NCI-H748 (cell line): ENCODE data around the gene SLC8A1.

Experiments
- DNase-seq: peaks from one replicate; lab custom pipeline; 2025; ENCODE audit not compliant: unreplicated experiment; lab: John Stamatoyannopoulos, UW

Gene SLC8A1

GRCh38 chr2:40358783-40359182 is 93.1 kb downstream of the SLC8A1 start:
- no peak for DNase-seq

GRCh38 chr2:40357667-40358066 is 94.2 kb downstream of the SLC8A1 start:
- no peak for DNase-seq

GRCh38 chr2:40355451-40355850 is 96.4 kb downstream of the SLC8A1 start:
- DNase-seq = no peak

DNA sequence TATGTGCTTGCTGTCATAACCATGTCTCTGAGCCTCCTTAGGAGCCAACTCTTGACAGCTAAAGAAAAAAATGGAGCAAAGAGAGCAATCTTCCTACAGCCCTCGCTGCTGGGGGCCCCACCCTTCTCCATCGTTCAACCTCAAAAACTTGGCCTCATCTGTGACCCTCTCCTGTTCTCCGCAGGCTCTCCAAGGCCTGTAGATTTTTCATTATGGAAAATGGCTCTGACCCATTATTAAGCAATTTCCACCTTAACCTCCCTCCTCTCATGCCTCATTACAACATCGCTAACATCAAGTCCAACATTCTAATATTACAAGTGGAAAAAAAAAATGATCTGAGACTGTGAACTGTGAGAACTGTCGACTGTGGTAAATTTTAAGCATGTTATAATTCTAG is 98.7 kb downstream of the SLC8A1 start:
- no peak for DNase-seq

DNA sequence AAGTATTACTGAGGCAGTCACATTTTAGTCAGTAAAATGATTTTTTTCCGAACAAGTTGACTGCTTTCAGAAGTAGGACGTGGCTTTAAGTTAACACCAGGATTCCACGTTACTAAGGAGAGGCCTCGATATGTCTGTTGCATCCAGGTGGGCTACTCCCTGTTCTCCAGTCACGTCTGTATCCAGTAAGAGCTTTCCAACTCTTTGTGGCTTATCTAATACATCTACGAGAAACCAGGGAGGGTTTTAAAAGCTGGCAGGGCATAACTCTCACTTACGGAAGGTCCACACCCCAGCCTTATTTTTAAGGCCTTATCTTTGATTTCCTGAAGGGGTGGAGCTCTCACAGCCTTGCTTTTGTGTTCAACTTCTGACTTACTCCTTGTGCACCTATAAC is 99.2 kb downstream of the SLC8A1 start:
- DNase-seq = no peak

DNA sequence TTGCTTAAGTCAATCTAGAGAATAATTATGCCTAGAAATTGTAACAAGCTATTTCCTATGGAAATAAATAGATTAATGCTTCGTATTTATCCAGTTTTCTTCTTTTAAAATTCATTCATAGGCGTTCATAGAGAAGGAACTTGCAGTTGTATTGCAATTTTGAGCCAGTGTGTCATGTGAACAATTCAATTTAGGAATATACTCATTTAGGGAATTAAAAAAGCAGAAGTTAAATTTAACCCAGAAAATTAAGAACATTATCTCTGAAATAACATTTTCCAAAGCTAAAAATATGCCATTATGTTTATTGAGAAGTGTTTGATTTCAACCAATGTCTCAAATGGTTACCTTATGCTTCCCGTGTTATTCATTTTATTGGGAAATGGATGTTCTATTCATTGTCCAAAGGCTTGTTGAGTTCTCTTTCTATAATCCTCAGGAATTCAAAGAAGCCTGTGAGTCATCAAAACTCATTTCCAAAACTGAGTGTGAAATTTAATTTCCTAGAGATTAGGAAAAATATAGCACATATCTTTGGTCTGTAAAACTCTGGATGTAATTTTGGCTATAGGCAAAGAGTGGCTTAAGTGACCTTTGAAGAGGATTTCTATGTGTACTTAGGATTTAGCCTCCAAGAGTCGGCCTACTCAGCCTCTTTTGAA is 99.7 kb downstream of the SLC8A1 start:
- DNase-seq = no peak

- DNase-seq = no peak
Measured at GRCh38 chr2:40348665-40349064, 103.2 kb downstream of the SLC8A1 start.

DNA sequence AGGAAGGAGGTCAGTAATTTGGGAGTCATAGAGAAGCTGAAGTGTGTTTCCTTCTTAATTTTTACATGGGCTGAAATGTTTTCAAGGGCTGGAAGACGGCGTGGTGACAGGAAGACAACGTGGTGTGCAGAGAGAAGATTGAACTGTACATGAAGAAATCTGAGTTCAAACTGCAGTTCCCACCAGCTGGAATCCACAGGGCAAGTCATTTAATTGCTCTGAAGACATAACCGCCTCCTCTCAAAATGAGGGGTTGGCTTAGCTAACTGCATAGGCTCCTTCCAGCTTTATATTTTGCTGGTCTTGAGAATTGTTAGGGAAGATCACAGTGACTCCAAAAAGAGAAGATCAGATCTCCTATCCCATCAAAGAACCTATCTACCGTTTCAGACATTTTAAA is 103.9 kb downstream of the SLC8A1 start:
- DNase-seq = no peak

DNA sequence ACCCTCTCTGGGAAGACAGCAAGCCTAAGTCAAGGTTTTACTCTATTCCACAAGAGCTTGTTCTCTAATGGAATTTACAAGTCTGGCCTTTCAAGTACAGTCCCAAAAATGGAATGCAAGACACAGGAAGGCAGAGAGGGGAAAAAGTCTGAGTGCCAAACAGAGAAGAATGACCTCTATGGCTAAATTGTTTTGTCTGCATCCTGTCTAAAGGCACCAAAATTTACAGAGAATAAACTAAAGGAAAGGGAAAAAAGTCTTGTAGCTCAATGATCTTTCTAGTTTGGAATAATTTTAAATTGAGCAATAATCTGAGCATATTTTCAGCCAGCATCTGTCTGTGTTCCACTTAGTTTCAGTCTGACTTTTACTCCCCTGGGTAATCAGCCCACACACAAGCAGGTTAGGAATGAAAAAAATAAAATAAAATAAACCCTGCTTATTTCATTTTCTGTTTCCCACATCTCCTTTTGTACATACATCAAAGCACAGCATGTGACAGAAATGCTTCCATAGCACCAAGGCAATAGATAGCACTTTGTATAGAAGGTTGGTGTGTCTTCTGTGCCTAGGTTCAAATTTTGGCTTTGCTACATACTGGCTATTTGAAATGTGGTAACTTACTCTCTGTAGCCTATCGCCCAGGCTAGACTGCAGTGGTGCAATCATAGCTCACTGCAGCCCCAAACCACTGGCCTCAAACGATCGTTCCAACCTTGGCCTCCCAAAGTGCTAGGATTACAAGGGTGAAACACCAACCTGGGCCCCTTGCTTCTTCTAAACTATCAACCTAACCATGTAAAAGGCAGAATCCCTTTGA is 105.1 kb downstream of the SLC8A1 start:
- DNase-seq = no peak

GRCh38 chr2:40344364-40344763 is 107.5 kb downstream of the SLC8A1 start:
- DNase-seq = no peak

GRCh38 chr2:40343902-40344301 is 108.0 kb downstream of the SLC8A1 start:
- no peak for DNase-seq

DNA sequence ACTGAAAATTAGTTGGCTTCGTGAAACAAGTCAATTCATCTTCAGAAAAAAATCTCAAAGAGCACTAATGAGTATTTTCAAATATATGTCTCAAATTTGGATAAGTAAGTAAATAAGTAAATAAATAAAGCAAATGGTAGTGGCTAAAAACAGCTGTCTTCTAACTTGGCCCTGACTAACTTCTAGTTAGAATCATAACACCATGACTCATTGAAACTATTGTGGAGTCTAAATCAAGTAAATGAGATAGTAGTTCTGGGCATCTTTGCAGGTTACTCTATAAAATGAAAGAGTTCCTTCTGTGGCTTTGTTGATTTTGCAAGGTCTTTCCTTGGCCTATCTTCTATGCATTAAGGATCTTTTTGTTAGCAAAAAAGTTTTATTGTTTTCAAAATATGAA is 110.7 kb downstream of the SLC8A1 start:
- DNase-seq = no peak

DNA sequence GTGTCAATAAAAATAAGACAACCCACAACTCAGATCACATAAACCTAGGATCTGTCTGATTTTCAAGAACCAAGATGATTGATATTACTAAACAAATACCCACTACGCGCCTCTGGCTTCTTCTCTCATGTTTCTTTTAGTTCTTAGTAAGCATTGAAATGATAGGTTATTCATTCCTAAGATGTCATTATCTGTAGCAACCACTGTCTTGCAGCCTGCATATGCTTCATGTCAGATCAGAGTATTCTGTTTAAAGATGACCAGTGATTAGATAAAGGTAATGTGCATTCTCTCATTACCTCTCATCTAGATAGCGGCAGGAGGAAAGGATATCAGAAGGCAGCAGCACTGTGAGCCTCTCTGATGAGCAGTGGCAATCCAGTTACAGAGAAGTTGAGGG is 112.9 kb downstream of the SLC8A1 start:
- no peak for DNase-seq

DNA sequence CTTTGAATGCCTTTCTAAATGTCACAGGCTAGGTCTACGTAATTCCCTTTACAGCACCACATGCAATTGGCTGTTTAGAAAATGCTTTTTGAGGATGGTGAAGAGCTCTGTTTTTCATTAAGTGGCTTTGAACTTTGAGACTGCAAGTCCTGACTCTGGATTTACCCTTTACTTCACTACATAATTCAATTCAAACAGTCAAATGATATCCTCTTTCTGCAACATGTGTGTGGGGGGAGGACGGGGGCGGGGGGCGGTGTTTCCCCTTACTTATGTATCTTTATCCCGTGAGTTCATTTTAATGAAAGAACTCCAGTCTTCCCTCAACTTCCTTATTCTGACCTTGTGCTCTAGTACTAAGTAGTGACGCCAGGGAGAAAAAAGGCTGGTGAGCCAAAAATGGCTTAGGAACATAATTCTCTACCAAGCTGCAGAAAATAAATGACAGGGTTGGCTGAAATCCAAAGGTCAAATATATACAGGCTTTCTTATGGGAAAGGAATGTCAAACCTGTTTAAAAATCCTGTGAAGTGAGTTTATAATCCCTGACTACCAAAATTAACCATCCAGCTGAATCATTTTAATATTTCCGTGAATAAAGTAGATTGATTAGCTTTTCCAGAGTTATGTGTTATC is 119.6 kb downstream of the SLC8A1 start:
- DNase-seq = peak; percentile 7

GRCh38 chr2:40330096-40330495 is 121.8 kb downstream of the SLC8A1 start:
- no peak for DNase-seq

GRCh38 chr2:40329739-40330030 is 122.2 kb downstream of the SLC8A1 start:
- DNase-seq = no peak

DNA sequence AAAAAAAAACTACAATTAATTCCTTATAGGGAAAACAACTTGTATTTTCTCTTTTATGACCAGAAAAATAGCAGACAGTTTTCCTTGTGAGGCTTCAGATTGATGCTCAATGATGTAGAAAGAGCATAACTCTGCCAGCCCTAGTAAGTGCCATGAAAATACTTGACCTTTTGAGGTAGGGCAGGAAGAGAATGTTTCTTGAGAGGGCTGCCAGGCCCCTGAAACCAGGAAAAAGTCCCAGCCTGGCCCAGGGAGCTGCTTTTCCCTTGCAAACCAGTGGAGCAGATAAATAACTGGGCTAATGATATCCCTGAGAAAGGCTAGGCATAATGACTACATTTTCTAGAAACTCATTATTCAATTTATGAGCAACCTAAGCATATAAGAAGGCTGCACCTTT is 126.8 kb downstream of the SLC8A1 start:
- no peak for DNase-seq

DNA sequence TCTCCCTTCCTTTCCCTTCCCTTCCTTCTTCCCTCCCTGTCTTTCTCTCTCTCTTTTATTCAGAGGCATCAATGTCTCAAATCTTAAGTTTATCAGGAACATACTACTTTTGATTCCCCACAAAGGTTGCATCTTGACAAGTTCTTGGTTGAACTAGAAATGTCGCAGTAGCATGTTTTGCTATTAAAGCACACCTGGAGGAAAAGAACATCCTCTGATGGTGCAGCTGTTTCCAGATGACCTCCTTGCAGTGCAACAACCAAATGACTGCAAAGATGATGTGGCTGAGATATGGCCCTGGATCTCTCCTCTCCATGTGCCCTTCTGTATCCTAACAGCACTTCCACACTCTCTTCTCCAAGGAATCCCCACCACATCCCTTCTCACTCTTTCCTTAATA is 127.2 kb downstream of the SLC8A1 start:
- DNase-seq = no peak

GRCh38 chr2:40321822-40322221 is 130.1 kb downstream of the SLC8A1 start:
- no peak for DNase-seq

- DNase-seq = no peak
Measured at GRCh38 chr2:40321016-40321623, 130.8 kb downstream of the SLC8A1 start.

DNA sequence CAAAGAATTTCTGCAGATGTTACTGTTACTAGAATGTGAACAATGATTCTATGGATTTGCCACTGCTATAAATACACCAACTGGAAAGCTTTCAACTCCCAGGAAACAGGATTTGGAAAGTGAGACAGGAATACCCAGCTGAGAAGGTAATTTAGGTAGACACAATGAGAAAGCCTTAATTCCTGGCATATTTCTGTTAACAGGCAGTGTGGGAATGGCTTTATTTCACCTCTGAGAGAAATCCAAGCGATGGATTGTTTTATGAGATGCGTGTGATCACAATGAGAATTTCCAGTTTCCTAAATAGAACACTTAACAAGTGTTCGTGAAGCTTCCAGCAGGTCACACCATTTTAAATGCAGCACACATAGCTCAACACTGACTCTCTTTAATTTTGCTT is 133.0 kb downstream of the SLC8A1 start:
- no peak for DNase-seq

DNA sequence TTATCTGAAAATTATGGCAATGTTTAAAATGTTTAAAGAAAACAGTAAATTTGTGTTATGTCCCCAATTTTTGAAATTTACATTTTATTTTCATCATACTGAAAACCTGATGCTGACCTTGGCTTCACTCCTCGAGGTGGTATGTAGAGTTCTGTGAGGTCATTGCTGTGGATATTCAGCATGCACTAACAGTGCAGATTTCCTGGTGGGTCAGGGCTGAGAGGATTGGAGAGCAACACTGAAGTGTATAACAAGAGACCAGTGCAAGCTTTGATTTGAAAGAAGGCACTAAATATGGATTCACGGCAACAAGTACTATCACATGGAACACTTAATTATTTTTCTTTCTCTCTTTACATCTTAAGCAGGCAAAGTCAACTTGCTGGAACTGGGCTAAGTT is 134.1 kb downstream of the SLC8A1 start:
- no peak for DNase-seq
